HEK293 (cell line): ENCODE results near the gene GID8.

ENCODE experiments used
- CTCF ChIA-PET: fragments of 350-600 bp; formaldehyde crosslinking; extraction: SDS; loops from one replicate; lab custom pipeline; 2021; ENCODE audit warnings: antibody characterized with exemption; lab: Yijun Ruan, JAX
- POLR2A ChIA-PET: fragments of 300-600 bp; formaldehyde crosslinking; extraction: SDS; loops from one replicate; lab custom pipeline; 2020; ENCODE audit warnings: antibody characterized with exemption, inconsistent platforms; lab: Yijun Ruan, JAX
- H3K27ac ChIP-seq: fragments of 200-500 bp; sonication (Bioruptor generic); 2 replicates; pipeline ENCODE4 v1.5.1; 2014; ENCODE audit warnings: low read depth, low read length, control low read depth, inconsistent platforms; ENCODE audit errors: extremely low read depth
- H3K36me3 ChIP-seq, 2 experiments: fragments of 200-500 bp in 1 of 2; sonication (Bioruptor generic) in 1 of 2; 1 replicate in 1 of 2; 2 replicates in 1 of 2; pipeline ENCODE4 v1.5.1; 2014 to 2017; ENCODE audit warnings: inconsistent platforms in 2 of 2, low read length in 2 of 2; ENCODE audit not compliant: control insufficient read depth in 2 of 2, insufficient read depth in 1 of 2
- H3K4me1 ChIP-seq: fragments of 200-500 bp; sonication (Bioruptor generic); 2 replicates; pipeline ENCODE4 v1.5.1; 2014; ENCODE audit warnings: mild to moderate bottlenecking, low read length, inconsistent platforms; ENCODE audit not compliant: control insufficient read depth, insufficient read depth
- H3K4me3 ChIP-seq: 2 replicates; pipeline ENCODE4 v1.5.1; 2011; ENCODE audit warnings: low read depth, mild to moderate bottlenecking, control low read depth, low read length, moderate library complexity
- H3K9me3 ChIP-seq: fragments of 200-500 bp; sonication (Bioruptor generic); 2 replicates; pipeline ENCODE4 v1.5.1; 2014; ENCODE audit warnings: low read depth, low read length, inconsistent platforms; ENCODE audit not compliant: control insufficient read depth, insufficient read depth
- ELK4 ChIP-seq: IDR thresholded peaks from 2 replicates; pipeline ENCODE4 v1.6.1; 2011; ENCODE audit warnings: mild to moderate bottlenecking, low read depth, low read length, borderline replicate concordance
- GLIS2 ChIP-seq: fragments of 450-650 bp; formaldehyde crosslinking; IDR thresholded peaks from 2 replicates; pipeline ENCODE4 v1.5.1; 2016; ENCODE audit warnings: missing biosample characterization, missing genetic modification characterization
- HOXC10 ChIP-seq: sonication (generic); formaldehyde crosslinking; IDR thresholded peaks from 2 replicates; pipeline ENCODE4 v1.8.1; 2023; ENCODE audit warnings: mild to moderate bottlenecking, missing genetic modification reagents
- SP2 ChIP-seq: fragments of 450-650 bp; formaldehyde crosslinking; IDR thresholded peaks from 2 replicates; pipeline ENCODE4 v1.5.1; 2016; ENCODE audit warnings: missing biosample characterization, missing genetic modification characterization
- SP3 ChIP-seq: fragments of 450-650 bp; formaldehyde crosslinking; IDR thresholded peaks from 2 replicates; pipeline ENCODE4 v1.5.1; 2016; ENCODE audit warnings: missing biosample characterization, missing genetic modification characterization
- TSHZ1 ChIP-seq: fragments of 450-650 bp; formaldehyde crosslinking; IDR thresholded peaks from 2 replicates; pipeline ENCODE4 v1.5.1; 2016; ENCODE audit warnings: missing biosample characterization, missing genetic modification characterization, borderline replicate concordance
- YY1 ChIP-seq: fragments of 450-650 bp; formaldehyde crosslinking; IDR thresholded peaks from 2 replicates; pipeline ENCODE4 v1.5.1; 2018; ENCODE audit warnings: missing biosample characterization, missing genetic modification characterization
- ZBTB20 ChIP-seq: fragments of 450-650 bp; formaldehyde crosslinking; IDR thresholded peaks from 2 replicates; pipeline ENCODE4 v1.5.1; 2016; ENCODE audit warnings: missing biosample characterization, missing genetic modification characterization
- ZBTB21 ChIP-seq: fragments of 450-650 bp; formaldehyde crosslinking; IDR thresholded peaks from 2 replicates; pipeline ENCODE4 v1.5.1; 2017; ENCODE audit warnings: missing biosample characterization, missing genetic modification characterization
- ZBTB7A ChIP-seq: fragments of 450-650 bp; formaldehyde crosslinking; IDR thresholded peaks from 2 replicates; pipeline ENCODE4 v1.5.1; 2016; ENCODE audit warnings: low read depth, missing biosample characterization, missing genetic modification characterization
- ZEB2 ChIP-seq: fragments of 450-650 bp; formaldehyde crosslinking; IDR thresholded peaks from 2 replicates; pipeline ENCODE4 v1.5.1; 2016; ENCODE audit warnings: missing biosample characterization, missing genetic modification characterization
- ZFHX2 ChIP-seq: fragments of 450-650 bp; formaldehyde crosslinking; conservative IDR thresholded peaks from 2 replicates; pipeline ENCODE4 v1.5.1; 2016; ENCODE audit warnings: missing biosample characterization, missing genetic modification characterization
- ZFP69B ChIP-seq: fragments of 450-650 bp; formaldehyde crosslinking; IDR thresholded peaks from 2 replicates; pipeline ENCODE4 v1.5.1; 2016; ENCODE audit warnings: missing biosample characterization, missing genetic modification characterization
- ZNF169 ChIP-seq: fragments of 450-650 bp; formaldehyde crosslinking; IDR thresholded peaks from 2 replicates; pipeline ENCODE4 v1.5.1; 2016; ENCODE audit warnings: missing biosample characterization, missing genetic modification characterization
- ZNF174 ChIP-seq: fragments of 450-650 bp; formaldehyde crosslinking; IDR thresholded peaks from 2 replicates; pipeline ENCODE4 v1.5.0; 2017; ENCODE audit warnings: missing biosample characterization, mild to moderate bottlenecking, missing genetic modification characterization
- ZNF214 ChIP-seq: fragments of 450-650 bp; formaldehyde crosslinking; IDR thresholded peaks from 2 replicates; pipeline ENCODE4 v1.5.1; 2017; ENCODE audit warnings: missing biosample characterization, mild to moderate bottlenecking, missing genetic modification characterization, borderline replicate concordance
- ZNF341 ChIP-seq: fragments of 450-650 bp; formaldehyde crosslinking; IDR thresholded peaks from 2 replicates; pipeline ENCODE4; 2016; ENCODE audit warnings: low read depth, missing biosample characterization, missing genetic modification characterization
- ZNF488 ChIP-seq: fragments of 450-650 bp; formaldehyde crosslinking; IDR thresholded peaks from 2 replicates; pipeline ENCODE4 v1.5.1; 2016; ENCODE audit warnings: missing biosample characterization, missing genetic modification characterization
- ZNF558 ChIP-seq: fragments of 450-650 bp; formaldehyde crosslinking; IDR thresholded peaks from 2 replicates; pipeline ENCODE4 v1.5.1; 2016; ENCODE audit warnings: missing biosample characterization, missing genetic modification characterization
- ZNF596 ChIP-seq: fragments of 450-650 bp; IDR thresholded peaks from 2 replicates; pipeline ENCODE4 v1.5.0; 2018; ENCODE audit warnings: missing biosample characterization, mild to moderate bottlenecking, missing genetic modification characterization, moderate library complexity
- ZNF600 ChIP-seq: fragments of 450-650 bp; formaldehyde crosslinking; IDR thresholded peaks from 2 replicates; pipeline ENCODE4 v1.5.1; 2016; ENCODE audit warnings: missing biosample characterization, missing genetic modification characterization
- ZNF785 ChIP-seq: fragments of 450-650 bp; formaldehyde crosslinking; IDR thresholded peaks from 2 replicates; pipeline ENCODE4 v1.5.1; 2016; ENCODE audit warnings: missing biosample characterization, missing genetic modification characterization
- ZXDB ChIP-seq: fragments of 450-650 bp; formaldehyde crosslinking; IDR thresholded peaks from 2 replicates; pipeline ENCODE4 v1.5.1; 2016; ENCODE audit warnings: missing biosample characterization, missing genetic modification characterization
- TF ChIP-seq, protein P1 (sequence below): fragments of 450-650 bp; formaldehyde crosslinking; IDR thresholded peaks from 2 replicates; pipeline ENCODE4 v1.5.1; 2016; ENCODE audit warnings: missing biosample characterization, missing genetic modification characterization
- TF ChIP-seq, protein P2 (sequence below): fragments of 450-650 bp; formaldehyde crosslinking; IDR thresholded peaks from 2 replicates; pipeline ENCODE4 v1.5.1; 2016; ENCODE audit warnings: missing biosample characterization, missing genetic modification characterization, borderline replicate concordance

Gene GID8

DNA sequence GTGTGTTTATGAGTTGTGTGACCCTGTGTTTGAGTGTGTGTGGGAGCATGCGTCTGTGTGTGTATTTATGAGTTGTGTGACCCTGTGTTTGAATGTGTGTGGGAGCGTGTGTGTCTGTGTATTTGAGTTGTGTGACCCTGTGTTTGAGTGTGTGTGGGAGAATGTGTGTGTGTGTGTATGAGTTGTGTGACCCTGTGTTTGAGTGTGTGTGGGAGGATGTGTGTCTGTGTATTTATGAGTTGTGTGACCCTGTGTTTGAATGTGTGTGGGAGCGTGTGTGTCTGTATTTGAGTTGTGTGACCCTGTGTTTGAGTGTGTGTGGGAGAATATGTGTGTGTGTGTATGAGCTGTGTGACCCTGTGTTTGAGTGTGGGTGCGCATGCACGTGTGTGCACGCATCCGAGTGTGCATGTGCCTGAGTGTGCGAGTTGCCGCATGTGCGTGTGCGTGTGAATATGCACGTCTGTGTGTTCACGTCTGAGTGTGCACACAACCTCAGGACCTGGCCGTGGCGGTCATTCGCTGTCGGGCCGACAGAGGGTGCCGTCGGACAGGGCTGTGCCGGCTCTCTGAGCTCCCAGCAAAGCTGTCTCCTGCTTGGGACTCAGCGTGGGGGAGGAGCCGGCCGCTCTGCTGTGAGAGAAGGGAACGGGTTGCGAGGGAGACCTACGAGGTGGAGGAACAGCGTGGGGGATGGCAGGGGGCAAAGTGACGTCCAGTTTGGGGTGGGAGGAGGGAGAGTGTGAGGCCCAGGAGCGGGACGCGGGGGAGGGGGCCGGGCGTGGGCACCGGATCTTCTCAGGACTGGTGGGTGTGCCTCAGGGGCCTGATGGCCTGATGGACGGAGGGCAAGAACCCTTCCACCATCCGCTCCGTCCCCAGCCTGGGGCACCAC lies 34.2 kb downstream of the GID8 start:
- ChIA-PET CTCF (interaction anchor here (0.6 to 1.6 kb wide), 26 partner anchors 11 to 736 kb away, joined by 3 to 30 read pairs (median 4); partner anchors contain the start of genes BHLHE23 and YTHDF1), POLR2A (interaction anchor here (0.6 to 0.9 kb wide), 3 partner anchors 36 to 585 kb away, joined by 3 to 5 read pairs (median 3); partner anchors contain the start of gene RPS21)
- H3K36me3 ChIP-seq, result no peaks in the 10 kb centered on the region
- no peaks in the 10 kb centered on the region for H3K4me1 ChIP-seq
- no peaks in the 10 kb centered on the region for H3K9me3 ChIP-seq
- H3K4me3 ChIP-seq, result no peak overlapping the region
- no peak overlapping the region for H3K27ac ChIP-seq
- 0 out of 2 replicates have a peak, but pooled peaks have one; percentile 23 for TF ChIP-seq SP2
- TF ChIP-seq ELK4, result no peak
- TF ChIP-seq, protein P1, sequence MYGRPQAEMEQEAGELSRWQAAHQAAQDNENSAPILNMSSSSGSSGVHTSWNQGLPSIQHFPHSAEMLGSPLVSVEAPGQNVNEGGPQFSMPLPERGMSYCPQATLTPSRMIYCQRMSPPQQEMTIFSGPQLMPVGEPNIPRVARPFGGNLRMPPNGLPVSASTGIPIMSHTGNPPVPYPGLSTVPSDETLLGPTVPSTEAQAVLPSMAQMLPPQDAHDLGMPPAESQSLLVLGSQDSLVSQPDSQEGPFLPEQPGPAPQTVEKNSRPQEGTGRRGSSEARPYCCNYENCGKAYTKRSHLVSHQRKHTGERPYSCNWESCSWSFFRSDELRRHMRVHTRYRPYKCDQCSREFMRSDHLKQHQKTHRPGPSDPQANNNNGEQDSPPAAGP, result 0 out of 2 replicates have a peak, but pooled peaks have one; percentile 42
- 0 out of 2 replicates have a peak, but pooled peaks have one; percentile 24 for TF ChIP-seq ZBTB20 (tag by site-specific recombination)
- 0 out of 2 replicates have a peak, but pooled peaks have one; percentile 17 for TF ChIP-seq ZFP69B (tag by site-specific recombination)
- no peak for TF ChIP-seq ZNF214 (tag by site-specific recombination)
- TF ChIP-seq HOXC10 (CRISPR knock-in tag), result no peak
- TF ChIP-seq ZNF785 (tag by site-specific recombination), result no peak
- no peak for TF ChIP-seq ZNF596 (tag by site-specific recombination)
- no peak for TF ChIP-seq ZBTB21
- TF ChIP-seq ZFHX2 (tag by site-specific recombination), result peak; percentile 97
- peak; percentile 97 for TF ChIP-seq GLIS2
- TF ChIP-seq ZNF600 (tag by site-specific recombination), result peak; percentile 84
- TF ChIP-seq ZNF341, result peak; percentile 89
- no peak for TF ChIP-seq ZNF488 (tag by site-specific recombination)
- TF ChIP-seq ZBTB7A, result no peak
- 0 out of 2 replicates have a peak, but pooled peaks have one; percentile 26 for TF ChIP-seq ZXDB (tag by site-specific recombination)
- TF ChIP-seq, protein P2, sequence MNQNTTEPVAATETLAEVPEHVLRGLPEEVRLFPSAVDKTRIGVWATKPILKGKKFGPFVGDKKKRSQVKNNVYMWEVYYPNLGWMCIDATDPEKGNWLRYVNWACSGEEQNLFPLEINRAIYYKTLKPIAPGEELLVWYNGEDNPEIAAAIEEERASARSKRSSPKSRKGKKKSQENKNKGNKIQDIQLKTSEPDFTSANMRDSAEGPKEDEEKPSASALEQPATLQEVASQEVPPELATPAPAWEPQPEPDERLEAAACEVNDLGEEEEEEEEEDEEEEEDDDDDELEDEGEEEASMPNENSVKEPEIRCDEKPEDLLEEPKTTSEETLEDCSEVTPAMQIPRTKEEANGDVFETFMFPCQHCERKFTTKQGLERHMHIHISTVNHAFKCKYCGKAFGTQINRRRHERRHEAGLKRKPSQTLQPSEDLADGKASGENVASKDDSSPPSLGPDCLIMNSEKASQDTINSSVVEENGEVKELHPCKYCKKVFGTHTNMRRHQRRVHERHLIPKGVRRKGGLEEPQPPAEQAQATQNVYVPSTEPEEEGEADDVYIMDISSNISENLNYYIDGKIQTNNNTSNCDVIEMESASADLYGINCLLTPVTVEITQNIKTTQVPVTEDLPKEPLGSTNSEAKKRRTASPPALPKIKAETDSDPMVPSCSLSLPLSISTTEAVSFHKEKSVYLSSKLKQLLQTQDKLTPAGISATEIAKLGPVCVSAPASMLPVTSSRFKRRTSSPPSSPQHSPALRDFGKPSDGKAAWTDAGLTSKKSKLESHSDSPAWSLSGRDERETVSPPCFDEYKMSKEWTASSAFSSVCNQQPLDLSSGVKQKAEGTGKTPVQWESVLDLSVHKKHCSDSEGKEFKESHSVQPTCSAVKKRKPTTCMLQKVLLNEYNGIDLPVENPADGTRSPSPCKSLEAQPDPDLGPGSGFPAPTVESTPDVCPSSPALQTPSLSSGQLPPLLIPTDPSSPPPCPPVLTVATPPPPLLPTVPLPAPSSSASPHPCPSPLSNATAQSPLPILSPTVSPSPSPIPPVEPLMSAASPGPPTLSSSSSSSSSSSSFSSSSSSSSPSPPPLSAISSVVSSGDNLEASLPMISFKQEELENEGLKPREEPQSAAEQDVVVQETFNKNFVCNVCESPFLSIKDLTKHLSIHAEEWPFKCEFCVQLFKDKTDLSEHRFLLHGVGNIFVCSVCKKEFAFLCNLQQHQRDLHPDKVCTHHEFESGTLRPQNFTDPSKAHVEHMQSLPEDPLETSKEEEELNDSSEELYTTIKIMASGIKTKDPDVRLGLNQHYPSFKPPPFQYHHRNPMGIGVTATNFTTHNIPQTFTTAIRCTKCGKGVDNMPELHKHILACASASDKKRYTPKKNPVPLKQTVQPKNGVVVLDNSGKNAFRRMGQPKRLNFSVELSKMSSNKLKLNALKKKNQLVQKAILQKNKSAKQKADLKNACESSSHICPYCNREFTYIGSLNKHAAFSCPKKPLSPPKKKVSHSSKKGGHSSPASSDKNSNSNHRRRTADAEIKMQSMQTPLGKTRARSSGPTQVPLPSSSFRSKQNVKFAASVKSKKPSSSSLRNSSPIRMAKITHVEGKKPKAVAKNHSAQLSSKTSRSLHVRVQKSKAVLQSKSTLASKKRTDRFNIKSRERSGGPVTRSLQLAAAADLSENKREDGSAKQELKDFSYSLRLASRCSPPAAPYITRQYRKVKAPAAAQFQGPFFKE (tag by site-specific recombination), result no peak
- no peak for TF ChIP-seq ZNF558 (tag by site-specific recombination)
- TF ChIP-seq ZEB2 (tag by site-specific recombination), result 0 out of 2 replicates have a peak, but pooled peaks have one; percentile 33
- no peak for TF ChIP-seq ZNF169 (tag by site-specific recombination)
- no peak for TF ChIP-seq TSHZ1 (tag by site-specific recombination)
- TF ChIP-seq SP3 (tag by site-specific recombination), result peak; percentile 40; the same call in 1 of the 2 replicates
- TF ChIP-seq YY1, result no peak
- no peak for TF ChIP-seq ZNF174 (tag by site-specific recombination)
